Gastroesophageal sphincter (tissue), 4 donors: ENCODE measurements around the gene CENPE. TPM values are rescaled to one million over a fixed set of nuclear protein-coding genes. Genes with fewer than 3 reads are reported as not detected.

Experiments
- ATAC-seq: fragments of 150-250 bp; one replicate; pipeline ENCODE4 v1.9.1; 2016; ENCODE audit warnings: mild to moderate bottlenecking, moderate library complexity
- H3K27ac ChIP-seq, 4 donors: fragments of 200-600 bp; sonication (generic) in 3 of 4; 1 replicate in 3 of 4; 2 replicates in 1 of 4; pipeline ENCODE4 v1.5.1; 2016 to 2019
- H3K27me3 ChIP-seq: fragments of 200-600 bp; sonication (generic); one replicate; pipeline ENCODE4 v1.5.1; 2019
- H3K36me3 ChIP-seq, 2 donors: fragments of 200-600 bp; sonication (generic); one replicate each; pipeline ENCODE4 v1.5.1; 2019; ENCODE audit warnings: control low read depth in 1 of 2
- H3K4me1 ChIP-seq, 3 donors: fragments of 200-600 bp; sonication (generic); 1 replicate in 2 of 3; 2 replicates in 1 of 3; pipeline ENCODE4 v1.5.1; 2016 to 2019; ENCODE audit warnings: control low read depth in 2 of 3
- H3K4me3 ChIP-seq, 2 donors: fragments of 200-600 bp; sonication (generic); one replicate each; pipeline ENCODE4 v1.5.1; 2019; ENCODE audit warnings: mild to moderate bottlenecking in 1 of 2, moderate library complexity in 1 of 2
- H3K9me3 ChIP-seq, 3 donors: fragments of 200-600 bp; sonication (generic); one replicate each; pipeline ENCODE4 v1.5.1; 2017 to 2019; ENCODE audit warnings: control low read depth in 2 of 3
- CTCF ChIP-seq, 4 experiments: fragments of 200-600 bp in 2 of 4; fragments of 450-650 bp in 2 of 4; sonication (generic) in 1 of 4; IDR thresholded peaks; one replicate each; pipeline ENCODE4 v1.5.1; 2017 to 2019; ENCODE audit warnings: antibody characterized with exemption in 4 of 4, mild to moderate bottlenecking in 2 of 4, moderate library complexity in 2 of 4
- EP300 ChIP-seq: sonication (generic); formaldehyde crosslinking; IDR thresholded peaks from one replicate; pipeline ENCODE4 v1.6.1; 2017; ENCODE audit warnings: antibody characterized with exemption, mild to moderate bottlenecking
- POLR2A ChIP-seq, 2 donors: fragments of 450-650 bp; IDR thresholded peaks; one replicate each; pipeline ENCODE4 v1.6.1; 2017; ENCODE audit warnings: antibody characterized with exemption in 2 of 2, mild to moderate bottlenecking in 2 of 2, moderate library complexity in 1 of 2
- POLR2AphosphoS5 ChIP-seq: sonication (generic); formaldehyde crosslinking; IDR thresholded peaks from one replicate; pipeline ENCODE4 v1.6.1; 2017; ENCODE audit warnings: antibody characterized with exemption
- WGBS, 2 donors: methylation state at CpG; one replicate each; pipeline ENCODE4 v1.1.5; 2018; ENCODE audit warnings: low coverage in 1 of 2; 5-methylcytosine and 5-hydroxymethylcytosine counted together
- total RNA-seq, 4 donors: library from RNA; depleted of rRNA; stranded (reverse); fragments of >200 nt; gene quantifications; one replicate each; pipeline ENCODE4 v1.1.0, GENCODE V29; 2016

The CENPE gene
- total RNA-seq, 4 donors from 2014 or later, result 0.81 to 1.8 (median 1.1) TPM

DNA sequence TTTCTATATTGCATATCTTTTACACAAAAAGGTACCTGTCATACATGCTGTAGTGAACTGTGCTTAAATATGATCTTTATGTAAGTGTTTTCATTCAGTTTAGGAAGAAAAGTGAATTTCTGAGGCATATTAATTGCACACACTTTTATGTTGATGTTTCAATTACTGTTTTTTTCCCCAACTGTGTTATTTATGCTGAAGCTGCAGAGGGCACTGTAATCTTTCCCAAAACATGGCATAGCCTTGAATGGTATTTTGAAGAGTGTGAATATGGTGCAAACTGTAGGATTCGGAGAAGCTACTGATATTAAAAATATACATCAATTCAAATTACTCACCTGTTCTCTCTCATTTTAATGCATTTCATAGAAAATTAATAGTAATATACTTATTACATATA is 6.0 kb upstream of the CENPE start:
- 37 to 44% methylated on average over 1 of the region's 1 CpG for WGBS, 2 donors
- H3K36me3 ChIP-seq, result no peaks in the 10 kb centered on the region
- no peaks in the 10 kb centered on the region for H3K9me3 ChIP-seq
- TF ChIP-seq CTCF (IDR thresholded peaks at IDR 0.05) (no peak), POLR2A (IDR thresholded peaks at IDR 0.05) (no peak), EP300 (no peak)
- no peak for ATAC-seq
- peaks cover 3% of the 10 kb centered on the region for H3K27me3 ChIP-seq
- H3K4me3 ChIP-seq, result no peak overlapping the region
- no peak overlapping the region for H3K27ac ChIP-seq
- H3K4me1 ChIP-seq, result no peaks in the 10 kb centered on the region

GRCh38 chr4:103201724-103202123 is 3.6 kb upstream of the CENPE start:
- no peak overlapping the region for H3K27ac ChIP-seq
- H3K36me3 ChIP-seq, result no peaks in the 10 kb centered on the region
- TF ChIP-seq POLR2A (IDR thresholded peaks at IDR 0.05), result no peak
- TF ChIP-seq CTCF (IDR thresholded peaks at IDR 0.05), result no peak
- TF ChIP-seq EP300, result no peak
- no peak for TF ChIP-seq POLR2AphosphoS5
- 21 to 35% methylated on average over 2 of the region's 2 CpGs for WGBS, 2 donors
- H3K27me3 ChIP-seq, result peaks cover 3% of the 10 kb centered on the region
- peaks cover 0 to 12% (median 0%) of the 10 kb centered on the region in 3 donors for H3K4me1 ChIP-seq
- H3K9me3 ChIP-seq, result no peaks in the 10 kb centered on the region
- ATAC-seq, result no peak
- H3K4me3 ChIP-seq, result no peak overlapping the region

DNA sequence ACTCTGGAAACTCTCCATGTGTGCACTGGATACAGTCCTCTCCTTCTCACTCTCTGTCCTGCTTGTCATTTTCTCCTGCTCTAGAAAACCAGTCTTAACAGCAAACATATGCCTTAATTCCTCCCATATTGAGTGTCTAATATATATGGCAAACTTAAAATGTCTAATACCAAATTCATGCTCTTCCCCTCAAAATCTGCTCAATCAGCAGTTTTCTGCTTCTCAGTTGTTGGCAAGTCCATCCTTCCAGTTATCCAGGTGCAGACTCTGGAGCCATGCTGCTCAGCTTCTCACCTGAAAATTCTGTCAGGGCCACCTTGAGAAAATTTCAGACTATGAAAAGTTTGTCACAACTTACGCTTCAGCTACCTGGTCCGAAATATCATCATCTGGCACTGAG is 3.1 kb upstream of the CENPE start:
- 75 to 97% methylated on average over 2 of the region's 2 CpGs for WGBS, 2 donors
- no peaks in the 10 kb centered on the region for H3K36me3 ChIP-seq

GRCh38 chr4:103199009-103199408 is 866 bp upstream of the CENPE start:
- no peak for TF ChIP-seq POLR2A (IDR thresholded peaks at IDR 0.05)
- TF ChIP-seq EP300, result no peak
- TF ChIP-seq POLR2AphosphoS5, result no peak
- TF ChIP-seq CTCF (IDR thresholded peaks at IDR 0.05), result no peak
- Histone ChIP-seq H3K4me1 (peaks cover 0 to 12% (median 0%) of the 10 kb centered on the region in 3 donors), H3K4me3 (peak overlapping the region; percentile 45 to 73), H3K27ac (peak overlapping the region in 2 of 4 donors; percentile 76 to 81), H3K27me3 (peaks cover 3% of the 10 kb centered on the region), H3K9me3 (no peaks in the 10 kb centered on the region), H3K36me3 (no peaks in the 10 kb centered on the region)
- ATAC-seq, result no peak
- WGBS, 2 donors, result 64 to 87% methylated on average over 6 to 9 of the region's 9 CpGs

More for the DNA sequence above, 3.1 kb upstream of the CENPE start:
- Histone ChIP-seq H3K4me1 (peaks cover 0 to 12% (median 0%) of the 10 kb centered on the region in 3 donors), H3K27ac (no peak overlapping the region), H3K4me3 (no peak overlapping the region), H3K27me3 (peaks cover 3% of the 10 kb centered on the region), H3K9me3 (no peaks in the 10 kb centered on the region)
- no peak for ATAC-seq
- TF ChIP-seq EP300, result no peak
- no peak for TF ChIP-seq POLR2AphosphoS5
- no peak for TF ChIP-seq CTCF (IDR thresholded peaks at IDR 0.05)
- TF ChIP-seq POLR2A (IDR thresholded peaks at IDR 0.05), result no peak

DNA sequence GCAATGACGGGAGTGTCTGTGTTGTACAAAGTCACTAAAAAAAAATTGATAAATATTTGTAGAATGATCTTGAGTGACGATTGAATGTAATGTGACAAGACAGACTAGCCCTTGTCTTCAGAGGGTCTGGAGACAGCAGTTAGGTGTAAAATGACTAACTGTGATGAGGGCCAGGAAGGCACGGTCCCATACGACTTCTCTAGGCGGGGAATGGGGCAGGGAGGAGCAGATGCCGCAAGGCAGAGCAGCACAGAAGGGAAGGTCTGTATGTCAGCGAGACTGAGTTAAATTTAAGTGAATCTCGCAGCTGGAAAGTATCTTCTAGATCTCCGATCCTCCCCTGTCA is 405 bp downstream of the CENPE start:
- no peak for TF ChIP-seq CTCF (IDR thresholded peaks at IDR 0.05)

More for the DNA sequence above, 405 bp downstream of the CENPE start:
- peak; percentile 55 for ATAC-seq
- Histone ChIP-seq H3K27ac (peak overlapping the region in 3 of 4 donors; percentile 71 to 81 (median 76)), H3K27me3 (peaks cover 3% of the 10 kb centered on the region), H3K4me1 (peaks cover 0 to 12% (median 0%) of the 10 kb centered on the region in 3 donors), H3K4me3 (peak overlapping the region; percentile 45 to 73), H3K36me3 (no peaks in the 10 kb centered on the region), H3K9me3 (no peaks in the 10 kb centered on the region)
- 0 to 1% methylated on average over 7 to 8 of the region's 9 CpGs for WGBS, 2 donors
